Measurements from ENCODE around the gene ANK2.

ANK2 gene

GRCh38 chr4:113263274-113263673 lies 213.8 kb downstream of the ANK2 start:
- TF ChIP-seq, protein P1, sequence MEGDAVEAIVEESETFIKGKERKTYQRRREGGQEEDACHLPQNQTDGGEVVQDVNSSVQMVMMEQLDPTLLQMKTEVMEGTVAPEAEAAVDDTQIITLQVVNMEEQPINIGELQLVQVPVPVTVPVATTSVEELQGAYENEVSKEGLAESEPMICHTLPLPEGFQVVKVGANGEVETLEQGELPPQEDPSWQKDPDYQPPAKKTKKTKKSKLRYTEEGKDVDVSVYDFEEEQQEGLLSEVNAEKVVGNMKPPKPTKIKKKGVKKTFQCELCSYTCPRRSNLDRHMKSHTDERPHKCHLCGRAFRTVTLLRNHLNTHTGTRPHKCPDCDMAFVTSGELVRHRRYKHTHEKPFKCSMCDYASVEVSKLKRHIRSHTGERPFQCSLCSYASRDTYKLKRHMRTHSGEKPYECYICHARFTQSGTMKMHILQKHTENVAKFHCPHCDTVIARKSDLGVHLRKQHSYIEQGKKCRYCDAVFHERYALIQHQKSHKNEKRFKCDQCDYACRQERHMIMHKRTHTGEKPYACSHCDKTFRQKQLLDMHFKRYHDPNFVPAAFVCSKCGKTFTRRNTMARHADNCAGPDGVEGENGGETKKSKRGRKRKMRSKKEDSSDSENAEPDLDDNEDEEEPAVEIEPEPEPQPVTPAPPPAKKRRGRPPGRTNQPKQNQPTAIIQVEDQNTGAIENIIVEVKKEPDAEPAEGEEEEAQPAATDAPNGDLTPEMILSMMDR (conservative IDR thresholded peaks at IDR 0.05; ENCODE audit: low read depth, low read length), result no peak
- no peak overlapping the region for H3K4me3 ChIP-seq (ENCODE audit: low read depth, low read length)
- DNase-seq (ENCODE audit: low read depth), result no peak

- TF ChIP-seq, protein P1 (conservative IDR thresholded peaks at IDR 0.05; ENCODE audit: low read depth, low read length), result no peak
- no peak for DNase-seq (ENCODE audit: low read depth)
- H3K4me3 ChIP-seq (ENCODE audit: low read depth, low read length), result no peak overlapping the region
These were observed 221.3 kb downstream of the ANK2 start for GRCh38 chr4:113270520-113271319.

DNA sequence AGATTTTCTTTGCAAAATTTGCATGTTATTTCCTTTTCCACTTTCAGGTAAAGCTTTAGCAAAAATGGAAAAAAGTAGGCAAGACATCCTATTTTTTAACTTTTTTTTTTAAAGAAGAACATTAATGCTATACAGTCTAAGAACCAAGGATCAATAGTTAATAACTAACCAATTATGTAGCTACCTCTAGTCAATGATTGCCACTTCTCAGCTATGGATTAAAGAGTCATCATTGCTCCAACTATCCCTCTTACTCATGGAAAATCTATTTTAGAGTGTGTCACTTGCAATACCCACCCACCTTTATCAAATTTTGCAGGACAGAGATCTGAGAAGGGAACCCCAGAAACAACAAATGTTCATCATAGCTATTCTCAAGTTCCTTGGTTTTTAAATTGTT lies 223.1 kb downstream of the ANK2 start:
- TF ChIP-seq, protein P1 (conservative IDR thresholded peaks at IDR 0.05; ENCODE audit: low read depth, low read length), result no peak
- H3K4me3 ChIP-seq (ENCODE audit: low read depth, low read length), result no peak overlapping the region

GRCh38 chr4:113273721-113274220 lies 224.3 kb downstream of the ANK2 start:
- TF ChIP-seq, protein P1 (conservative IDR thresholded peaks at IDR 0.05; ENCODE audit: low read depth, low read length), result no peak
- DNase-seq (ENCODE audit: low read depth), result no peak
- no peak overlapping the region for H3K4me3 ChIP-seq (ENCODE audit: low read depth, low read length)

More for the DNA sequence above, 223.1 kb downstream of the ANK2 start:
- no peak for DNase-seq (ENCODE audit: low read depth)

DNA sequence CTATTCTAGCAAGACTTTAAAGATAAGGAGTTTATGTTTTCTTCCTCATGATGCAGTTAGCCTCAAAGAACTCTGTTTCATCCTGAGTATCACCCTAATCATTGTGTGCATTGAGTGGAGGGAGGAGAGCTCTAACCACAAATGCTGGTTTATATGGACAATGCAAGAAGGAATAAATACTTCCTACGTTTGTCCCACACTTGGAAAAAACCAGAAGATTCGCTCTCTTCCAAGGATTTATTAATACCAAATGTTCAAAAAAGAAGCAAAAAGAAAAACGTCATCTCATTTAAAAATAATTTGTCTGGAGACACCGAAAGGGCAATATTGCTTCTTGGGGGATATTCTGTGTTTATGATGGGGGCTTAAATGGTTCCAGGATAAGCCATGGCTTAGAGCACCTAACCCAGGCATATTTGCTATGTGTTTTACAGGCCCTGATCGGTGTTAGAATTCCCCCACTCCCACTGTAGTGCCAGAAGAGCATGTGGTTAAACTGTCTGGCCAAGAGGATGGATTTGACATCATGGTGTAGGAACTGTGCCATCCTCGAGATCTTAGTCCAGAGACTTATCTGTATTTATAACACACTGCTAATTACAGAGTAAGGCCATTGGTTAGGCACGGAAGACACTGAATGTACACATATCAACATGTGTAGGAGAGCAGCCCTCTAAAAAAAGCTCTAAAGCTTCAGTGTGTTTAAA lies 227.2 kb downstream of the ANK2 start:
- no peak overlapping the region for H3K4me3 ChIP-seq (ENCODE audit: low read depth, low read length)
- no peak for DNase-seq (ENCODE audit: low read depth)
- TF ChIP-seq, protein P1 (conservative IDR thresholded peaks at IDR 0.05; ENCODE audit: low read depth, low read length), result no peak

DNA sequence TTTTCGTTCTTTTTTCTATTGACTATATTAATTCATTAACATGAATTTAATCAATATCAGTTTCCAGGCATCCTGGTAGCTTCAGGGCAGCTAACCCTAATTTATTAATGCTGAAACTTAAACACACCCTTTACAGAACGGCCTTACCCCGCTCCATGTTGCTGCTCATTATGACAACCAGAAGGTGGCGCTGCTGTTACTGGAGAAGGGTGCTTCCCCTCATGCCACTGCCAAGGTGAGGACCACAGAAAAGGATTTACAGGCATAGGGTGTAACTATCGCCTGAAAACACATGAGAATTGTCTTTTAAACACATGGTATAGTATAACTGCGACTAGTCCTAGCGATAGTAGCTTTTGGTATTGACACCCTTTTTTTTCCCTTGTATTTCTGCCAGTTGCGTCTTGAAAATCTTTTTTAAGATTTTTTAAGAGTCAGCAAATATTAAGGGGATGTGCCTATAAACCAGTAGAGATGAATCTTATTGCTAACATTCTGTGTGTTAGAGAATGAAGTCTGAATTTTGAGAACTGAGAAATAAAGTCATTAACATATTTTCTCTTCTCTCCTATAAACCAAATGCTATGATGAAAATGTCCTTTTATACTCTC lies 229.0 kb downstream of the ANK2 start:
- DNase-seq (ENCODE audit: low read depth), result peak; percentile 90
- H3K4me3 ChIP-seq (ENCODE audit: low read depth, low read length), result no peak overlapping the region
- TF ChIP-seq, protein P1 (conservative IDR thresholded peaks at IDR 0.05; ENCODE audit: low read depth, low read length), result peak; percentile 99
